T-helper 22 cell (primary cell): ENCODE data around the gene CCPG1.
"Not testable (repeated sequence)": the region's sequence is repeated elsewhere in the genome, so short reads cannot be mapped to it uniquely, and the experiment has no call there.

Experiments used
- DNase-seq: peaks from one replicate; pipeline ENCODE4 v3.0.0-alpha.2; 2020; ENCODE audit warnings: low read depth

CCPG1 gene, protein sequence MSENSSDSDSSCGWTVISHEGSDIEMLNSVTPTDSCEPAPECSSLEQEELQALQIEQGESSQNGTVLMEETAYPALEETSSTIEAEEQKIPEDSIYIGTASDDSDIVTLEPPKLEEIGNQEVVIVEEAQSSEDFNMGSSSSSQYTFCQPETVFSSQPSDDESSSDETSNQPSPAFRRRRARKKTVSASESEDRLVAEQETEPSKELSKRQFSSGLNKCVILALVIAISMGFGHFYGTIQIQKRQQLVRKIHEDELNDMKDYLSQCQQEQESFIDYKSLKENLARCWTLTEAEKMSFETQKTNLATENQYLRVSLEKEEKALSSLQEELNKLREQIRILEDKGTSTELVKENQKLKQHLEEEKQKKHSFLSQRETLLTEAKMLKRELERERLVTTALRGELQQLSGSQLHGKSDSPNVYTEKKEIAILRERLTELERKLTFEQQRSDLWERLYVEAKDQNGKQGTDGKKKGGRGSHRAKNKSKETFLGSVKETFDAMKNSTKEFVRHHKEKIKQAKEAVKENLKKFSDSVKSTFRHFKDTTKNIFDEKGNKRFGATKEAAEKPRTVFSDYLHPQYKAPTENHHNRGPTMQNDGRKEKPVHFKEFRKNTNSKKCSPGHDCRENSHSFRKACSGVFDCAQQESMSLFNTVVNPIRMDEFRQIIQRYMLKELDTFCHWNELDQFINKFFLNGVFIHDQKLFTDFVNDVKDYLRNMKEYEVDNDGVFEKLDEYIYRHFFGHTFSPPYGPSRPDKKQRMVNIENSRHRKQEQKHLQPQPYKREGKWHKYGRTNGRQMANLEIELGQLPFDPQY

DNA sequence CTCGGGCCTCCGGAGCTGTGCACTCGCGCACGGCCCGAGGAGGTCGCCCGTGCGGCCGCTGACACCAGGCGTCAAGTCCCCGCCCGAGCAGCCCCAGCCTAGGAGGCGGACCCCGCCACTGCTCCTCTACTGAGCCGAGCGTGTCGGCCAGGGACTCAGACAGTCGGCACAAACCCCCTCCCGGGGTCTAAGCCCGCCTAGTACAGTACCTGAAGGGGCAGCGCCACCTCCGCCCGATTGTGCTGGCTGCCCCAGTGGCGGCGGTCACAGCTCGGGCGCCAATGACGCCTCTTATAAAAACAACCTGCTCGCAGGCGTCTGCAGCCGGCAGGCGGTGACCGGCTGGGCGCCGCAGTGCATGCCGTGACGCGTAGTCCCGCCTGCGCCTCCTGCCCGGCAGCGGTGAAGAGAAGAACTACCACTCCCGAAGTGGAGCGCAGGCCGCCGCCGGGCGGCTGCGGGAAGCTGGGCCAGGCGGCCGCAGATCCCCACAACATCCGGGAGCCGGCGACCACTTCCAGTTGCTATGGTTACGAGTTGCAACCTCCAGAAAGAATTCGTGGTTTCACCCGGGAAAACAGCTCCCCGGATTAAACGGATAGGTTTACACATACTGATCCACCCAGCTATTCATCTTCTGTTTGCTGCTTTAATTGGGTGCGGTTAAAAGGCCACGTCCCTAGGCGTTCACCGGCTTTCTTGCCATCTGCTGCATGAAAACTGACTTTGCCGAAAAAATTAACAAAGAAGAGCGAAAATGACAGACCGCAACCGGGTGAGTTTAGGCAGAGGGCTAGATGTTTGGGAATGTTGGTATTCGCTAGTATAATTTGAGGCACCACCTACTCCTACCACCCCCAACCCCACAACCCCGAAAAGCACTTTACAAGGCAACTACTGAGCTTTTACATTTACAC is at the start of gene CCPG1, which contains the start of gene PIERCE2:
Gene CCPG1 (minus strand): TSS at position 348 of the 917 bp plus-strand sequence. CDS start 18,935 bp downstream, outside the sequence.
Gene PIERCE2 (plus strand): TSS at position 484 of the 917 bp plus-strand sequence. CDS start 274 bp downstream, at position 758.
- DNase-seq: peak; percentile 86

DNA sequence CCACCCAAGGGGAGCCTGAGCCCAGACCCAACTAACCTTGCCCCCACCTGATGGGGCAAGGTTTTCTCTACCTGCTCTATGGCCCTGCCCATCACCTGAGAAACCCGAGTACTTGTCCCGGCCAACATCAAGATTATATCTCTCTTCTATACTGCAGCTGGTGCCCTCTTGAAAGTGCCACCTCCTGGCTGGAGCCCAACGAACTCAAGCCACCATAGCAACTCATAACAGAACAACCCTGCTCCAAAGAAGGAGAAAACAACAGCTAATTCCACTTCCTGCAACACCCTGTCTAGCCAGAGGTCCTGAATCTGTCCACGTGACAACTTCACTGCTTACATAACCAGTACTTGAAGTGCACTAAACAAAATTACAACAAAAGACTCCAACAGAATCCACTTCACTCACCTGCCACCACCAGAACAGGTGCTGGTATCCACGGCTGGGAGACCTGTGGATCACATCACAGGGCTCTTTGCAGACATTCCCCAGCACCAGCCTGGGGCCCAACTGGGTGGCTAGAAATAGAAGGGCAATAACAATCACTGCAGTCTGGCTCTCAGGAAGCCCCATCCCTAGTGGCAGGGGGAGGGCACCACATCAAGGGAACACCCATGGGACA is 49.4 kb upstream of the CCPG1 start:
- DNase-seq: no peak

DNA sequence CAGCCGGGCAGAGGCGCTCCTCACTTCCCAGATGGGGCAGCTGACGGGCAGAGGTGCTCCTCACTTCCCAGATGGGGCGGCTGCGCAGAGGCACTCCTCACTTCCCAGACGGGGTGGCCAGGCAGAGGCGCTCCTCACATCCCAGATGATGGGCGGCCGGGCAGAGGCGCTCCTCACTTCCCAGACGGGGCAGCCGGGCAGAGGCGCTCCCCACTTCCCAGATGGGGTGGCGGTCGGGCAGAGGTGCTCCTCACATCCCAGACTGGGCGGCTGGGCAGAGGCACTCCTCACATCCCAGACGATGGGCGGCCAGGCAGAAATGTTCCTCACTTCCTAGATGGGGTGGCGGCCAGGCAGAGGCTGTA is 38.9 kb upstream of the CCPG1 start:
- not testable (repeated sequence) for DNase-seq

DNA sequence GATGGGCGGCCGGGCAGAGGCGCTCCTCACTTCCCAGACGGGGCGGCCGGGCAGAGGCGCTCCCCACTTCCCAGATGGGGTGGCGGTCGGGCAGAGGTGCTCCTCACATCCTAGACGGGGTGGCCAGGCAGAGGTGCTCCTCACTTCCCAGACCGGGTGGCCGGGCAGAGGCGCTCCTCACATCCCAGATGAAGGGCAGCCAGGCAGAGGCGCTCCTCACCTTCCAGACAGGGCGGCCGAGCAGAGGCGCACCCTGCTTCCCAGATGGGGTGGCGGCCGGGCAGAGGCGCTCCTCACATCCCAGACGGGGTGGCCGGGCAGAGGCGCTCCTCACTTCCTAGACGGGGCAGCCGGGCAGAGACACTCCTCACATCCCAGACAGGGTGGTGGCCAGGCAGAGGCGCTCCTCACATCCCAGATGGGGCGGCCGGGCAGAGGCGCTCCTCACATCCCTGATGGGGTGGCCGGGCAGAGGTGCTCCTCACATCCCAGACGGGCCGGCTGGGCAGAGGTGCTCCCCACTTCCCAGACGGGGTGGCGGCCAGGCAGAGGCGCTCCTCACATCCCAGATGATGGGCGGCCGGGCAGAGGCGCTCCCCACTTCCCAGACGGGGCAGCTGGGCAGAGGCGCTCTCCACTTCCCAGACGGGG is 38.3 kb upstream of the CCPG1 start:
- DNase-seq: not testable (repeated sequence)

- not testable (repeated sequence) for DNase-seq
Observed at GRCh38 chr15:55445936-55446335, 37.8 kb upstream of the CCPG1 start.

DNA sequence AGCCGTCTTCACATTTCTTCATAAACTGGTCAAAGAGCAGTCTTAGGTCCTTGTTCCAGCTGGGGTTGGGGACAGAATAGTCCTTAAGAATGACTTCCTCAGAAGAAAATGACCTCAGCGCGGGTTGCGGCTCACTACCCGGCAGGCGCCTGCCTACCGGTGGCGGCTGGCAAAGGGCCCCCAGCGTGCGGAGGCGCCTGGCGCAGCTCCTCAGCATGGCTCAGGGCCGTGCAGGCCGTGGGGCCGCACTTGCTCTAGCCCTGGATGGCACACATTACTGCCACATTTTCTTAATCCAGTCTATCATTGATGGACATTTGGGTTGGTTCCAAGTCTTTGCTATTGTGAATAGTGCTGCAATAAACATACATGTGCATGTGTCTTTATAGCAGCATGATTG is 35.0 kb upstream of the CCPG1 start:
- not testable (repeated sequence) for DNase-seq

GRCh38 chr15:55434989-55435825 is 27.0 kb upstream of the CCPG1 start:
- DNase-seq: no peak

- DNase-seq: no peak
Observed at GRCh38 chr15:55422089-55422488, 13.9 kb upstream of the CCPG1 start.

GRCh38 chr15:55420171-55420866 is 12.2 kb upstream of the CCPG1 start:
- no peak for DNase-seq

GRCh38 chr15:55417678-55418077 is 9.5 kb upstream of the CCPG1 start:
- DNase-seq: not testable (repeated sequence)

- DNase-seq: not testable (repeated sequence)
Observed at GRCh38 chr15:55408976-55409375, 817 bp upstream of the CCPG1 start.

DNA sequence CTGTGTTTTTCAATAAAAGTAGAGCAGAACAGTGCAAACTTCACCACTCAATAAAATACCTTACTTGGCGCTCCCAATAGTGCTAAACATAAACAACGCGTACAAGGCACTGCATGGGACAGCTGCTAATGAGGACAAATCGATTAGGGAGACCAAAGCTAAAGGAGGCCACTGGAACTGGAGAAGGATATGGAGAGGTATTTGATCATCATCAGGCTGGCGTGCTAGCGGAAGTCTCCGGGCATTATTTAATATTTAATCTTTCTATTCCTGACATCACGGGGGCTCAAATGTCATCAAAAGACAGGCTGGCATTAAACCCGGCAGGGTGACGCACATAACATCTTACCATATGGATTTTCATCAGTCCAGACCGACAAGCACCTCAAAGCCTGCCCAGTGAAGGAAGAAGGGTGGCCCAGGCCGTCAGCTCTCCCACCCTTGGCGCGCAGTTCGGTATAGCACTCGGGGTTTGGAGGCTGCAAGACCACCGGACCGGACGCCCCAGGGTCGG is 604 bp downstream of the CCPG1 start:
- no peak for DNase-seq

- no peak for DNase-seq
Observed at GRCh38 chr15:55403531-55403930, 4.6 kb downstream of the CCPG1 start.

- no peak for DNase-seq
Observed at GRCh38 chr15:55402707-55403106, 5.5 kb downstream of the CCPG1 start.

GRCh38 chr15:55401786-55402246 is 6.3 kb downstream of the CCPG1 start:
- no peak for DNase-seq

GRCh38 chr15:55400050-55400449 is 8.1 kb downstream of the CCPG1 start:
- not testable (repeated sequence) for DNase-seq

DNA sequence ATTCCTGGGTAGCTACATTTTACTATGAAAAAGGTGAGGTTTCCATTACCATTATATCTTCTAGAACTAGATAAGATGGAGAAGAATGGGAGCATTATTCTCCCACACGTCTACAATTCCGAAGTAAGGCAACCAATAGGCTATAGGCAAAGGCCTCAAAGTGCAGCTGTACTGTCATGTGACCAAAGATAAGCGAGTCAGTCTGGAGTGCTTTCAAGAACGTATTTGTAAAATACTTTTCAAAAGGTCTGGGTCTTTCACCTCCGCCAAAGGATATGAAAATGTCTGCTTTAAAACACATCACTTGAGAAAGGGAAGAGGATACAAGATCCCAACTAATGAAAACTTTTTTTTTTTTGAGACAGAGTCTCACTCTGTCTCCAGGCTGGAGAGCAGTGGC is 9.9 kb downstream of the CCPG1 start:
- no peak for DNase-seq

DNA sequence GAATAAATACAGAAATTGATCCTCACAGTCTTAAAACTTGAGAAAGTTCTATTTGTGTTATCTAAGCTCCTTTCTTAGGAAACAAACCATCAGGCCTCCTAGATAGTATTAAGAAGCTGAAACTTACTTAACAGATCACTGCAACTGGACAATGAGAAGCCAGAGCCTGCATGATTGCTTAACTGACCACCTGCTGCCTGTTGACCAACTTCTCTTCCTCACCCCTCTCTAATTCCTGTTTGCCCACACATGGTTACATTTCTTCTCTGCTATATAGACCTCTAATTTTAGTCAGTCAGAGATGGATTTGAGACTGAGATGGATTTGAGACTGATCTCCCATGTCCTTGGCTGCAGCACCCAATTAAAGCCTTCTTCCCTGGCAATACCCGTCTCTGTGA is 13.5 kb downstream of the CCPG1 start:
- DNase-seq: no peak

DNA sequence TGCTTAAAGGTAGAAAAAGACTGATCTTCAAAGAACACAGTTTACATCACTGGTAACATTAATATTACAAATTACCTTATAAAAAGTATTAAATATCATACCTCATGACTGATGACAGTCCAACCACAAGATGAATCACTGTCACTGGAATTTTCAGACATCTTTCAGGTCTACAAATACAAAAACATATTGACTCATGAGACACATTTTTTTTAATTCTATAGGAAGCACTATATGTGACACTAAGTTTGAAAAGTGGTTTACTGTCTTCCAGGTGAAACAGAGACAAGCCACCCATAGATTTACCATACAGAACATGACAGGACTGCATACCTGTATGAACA is 18.9 kb downstream of the CCPG1 start:
- no peak for DNase-seq
